Uterus (tissue), 4 donors: ENCODE measurements around the gene FNDC11. TPM values are rescaled to one million over a fixed set of nuclear protein-coding genes. Genes with fewer than 3 reads are reported as not detected.

Experiments
- DNase-seq, 2 donors: peaks; one replicate each; pipeline ENCODE4 v3.0.0-alpha.2; 2019 to 2020
- H3K27ac ChIP-seq, 2 donors: fragments of 200-600 bp; sonication (generic); 1 replicate in 1 of 2; 2 replicates in 1 of 2; pipeline ENCODE4 v1.5.1; 2016 to 2018
- H3K27me3 ChIP-seq, 2 donors: fragments of 200-600 bp; sonication (generic); one replicate each; pipeline ENCODE4 v1.5.1; 2018 to 2019; ENCODE audit warnings: control low read depth in 1 of 2
- H3K36me3 ChIP-seq, 2 donors: fragments of 200-600 bp; sonication (generic); one replicate each; pipeline ENCODE4 v1.5.1; 2019; ENCODE audit warnings: control low read depth in 1 of 2
- H3K4me1 ChIP-seq, 2 donors: fragments of 200-600 bp; sonication (generic); one replicate each; pipeline ENCODE4 v1.5.1; 2018 to 2019; ENCODE audit warnings: control low read depth in 1 of 2
- H3K4me3 ChIP-seq, 2 donors: fragments of 200-600 bp; sonication (generic); 1 replicate in 1 of 2; 2 replicates in 1 of 2; pipeline ENCODE4 v1.5.1; 2018 to 2019; ENCODE audit warnings: mild to moderate bottlenecking in 1 of 2
- H3K9me3 ChIP-seq, 2 donors: fragments of 200-600 bp; sonication (generic); one replicate each; pipeline ENCODE4 v1.5.1; 2019; ENCODE audit warnings: control low read depth in 1 of 2
- POLR2A ChIP-seq, 2 donors: fragments of 450-650 bp; IDR thresholded peaks; one replicate each; pipeline ENCODE4 v1.6.1; 2016; ENCODE audit warnings: antibody characterized with exemption in 2 of 2, mild to moderate bottlenecking in 1 of 2, moderate library complexity in 1 of 2
- intact Hi-C: fragments of 100-400 bp; cut with DNase I; formaldehyde crosslinking; loops from one replicate; pipeline ENCODE4 v1.15.1; 2023; ENCODE audit warnings: low total_unique reads
- total RNA-seq, 4 donors: library from RNA; depleted of rRNA in 3 of 4; stranded (reverse); fragments of >200 nt in 3 of 4; gene quantifications; one replicate each; pipeline versions ENCODE4 v1.1.0 to v1.2.4, GENCODE V29; 2014 to 2023
- TF ChIP-seq, protein P1 (sequence below), 4 experiments: fragments of 200-600 bp in 2 of 4; fragments of 450-650 bp in 2 of 4; sonication (generic) in 2 of 4; IDR thresholded peaks; one replicate each; pipeline ENCODE4 v1.5.1; 2016 to 2019; ENCODE audit warnings: antibody characterized with exemption in 4 of 4, mild to moderate bottlenecking in 2 of 4, moderate library complexity in 1 of 4
- donor health status: DM: yes; HTN: yes; CAD: no.

Gene FNDC11
- total RNA-seq, 4 donors from 2014 or later: 0.34 to 0.69 TPM; not detected in 2

DNA sequence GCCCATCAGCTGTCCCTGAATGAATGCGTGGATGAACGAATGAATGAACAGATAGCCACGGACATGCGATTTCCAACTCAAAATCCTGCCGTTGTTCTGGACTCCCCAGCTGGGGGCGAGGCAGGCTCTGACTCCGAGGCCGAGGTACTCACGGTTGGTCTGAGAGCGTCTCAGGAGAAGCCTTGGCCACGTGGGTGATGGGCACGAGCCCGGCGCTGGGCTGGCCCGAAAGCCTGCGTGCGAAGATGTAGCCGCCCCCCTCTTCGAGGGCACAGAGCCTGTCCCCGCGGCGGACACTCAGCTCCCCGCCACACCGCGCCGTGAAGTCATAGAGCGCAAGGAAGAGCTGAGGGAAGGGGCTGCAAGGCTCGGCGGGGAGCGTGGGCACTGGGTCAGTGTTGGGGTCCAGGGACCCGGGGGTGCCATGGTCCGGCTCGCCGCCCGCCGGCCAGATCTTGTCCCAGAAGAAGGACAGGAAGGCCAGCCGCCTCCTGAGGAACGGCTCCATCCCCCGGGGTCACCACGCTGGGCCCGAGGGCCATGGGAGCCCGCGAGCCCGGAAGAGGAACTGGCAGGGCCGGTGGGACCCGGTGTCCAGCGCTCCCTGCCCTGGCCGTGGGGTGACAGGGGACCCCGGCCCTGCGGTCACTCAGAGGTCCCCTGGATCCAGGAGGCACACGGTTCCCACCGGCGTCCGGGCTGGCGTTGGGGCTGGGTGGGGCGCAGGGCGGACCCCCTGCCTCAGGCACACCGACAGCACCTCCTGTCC lies 6.8 kb upstream of the FNDC11 start:
- Histone ChIP-seq H3K4me1 (no peaks in the 10 kb centered on the region), H3K36me3 (no peaks in the 10 kb centered on the region), H3K27me3 (no peaks in the 10 kb centered on the region), H3K4me3 (no peak overlapping the region), H3K27ac (no peak overlapping the region), H3K9me3 (no peaks in the 10 kb centered on the region)
- TF ChIP-seq, protein P1, sequence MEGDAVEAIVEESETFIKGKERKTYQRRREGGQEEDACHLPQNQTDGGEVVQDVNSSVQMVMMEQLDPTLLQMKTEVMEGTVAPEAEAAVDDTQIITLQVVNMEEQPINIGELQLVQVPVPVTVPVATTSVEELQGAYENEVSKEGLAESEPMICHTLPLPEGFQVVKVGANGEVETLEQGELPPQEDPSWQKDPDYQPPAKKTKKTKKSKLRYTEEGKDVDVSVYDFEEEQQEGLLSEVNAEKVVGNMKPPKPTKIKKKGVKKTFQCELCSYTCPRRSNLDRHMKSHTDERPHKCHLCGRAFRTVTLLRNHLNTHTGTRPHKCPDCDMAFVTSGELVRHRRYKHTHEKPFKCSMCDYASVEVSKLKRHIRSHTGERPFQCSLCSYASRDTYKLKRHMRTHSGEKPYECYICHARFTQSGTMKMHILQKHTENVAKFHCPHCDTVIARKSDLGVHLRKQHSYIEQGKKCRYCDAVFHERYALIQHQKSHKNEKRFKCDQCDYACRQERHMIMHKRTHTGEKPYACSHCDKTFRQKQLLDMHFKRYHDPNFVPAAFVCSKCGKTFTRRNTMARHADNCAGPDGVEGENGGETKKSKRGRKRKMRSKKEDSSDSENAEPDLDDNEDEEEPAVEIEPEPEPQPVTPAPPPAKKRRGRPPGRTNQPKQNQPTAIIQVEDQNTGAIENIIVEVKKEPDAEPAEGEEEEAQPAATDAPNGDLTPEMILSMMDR (IDR thresholded peaks at IDR 0.05): no peak
- TF ChIP-seq POLR2A (IDR thresholded peaks at IDR 0.05): no peak
- DNase-seq: no peak
- intact Hi-C loops: no loop called here

DNA sequence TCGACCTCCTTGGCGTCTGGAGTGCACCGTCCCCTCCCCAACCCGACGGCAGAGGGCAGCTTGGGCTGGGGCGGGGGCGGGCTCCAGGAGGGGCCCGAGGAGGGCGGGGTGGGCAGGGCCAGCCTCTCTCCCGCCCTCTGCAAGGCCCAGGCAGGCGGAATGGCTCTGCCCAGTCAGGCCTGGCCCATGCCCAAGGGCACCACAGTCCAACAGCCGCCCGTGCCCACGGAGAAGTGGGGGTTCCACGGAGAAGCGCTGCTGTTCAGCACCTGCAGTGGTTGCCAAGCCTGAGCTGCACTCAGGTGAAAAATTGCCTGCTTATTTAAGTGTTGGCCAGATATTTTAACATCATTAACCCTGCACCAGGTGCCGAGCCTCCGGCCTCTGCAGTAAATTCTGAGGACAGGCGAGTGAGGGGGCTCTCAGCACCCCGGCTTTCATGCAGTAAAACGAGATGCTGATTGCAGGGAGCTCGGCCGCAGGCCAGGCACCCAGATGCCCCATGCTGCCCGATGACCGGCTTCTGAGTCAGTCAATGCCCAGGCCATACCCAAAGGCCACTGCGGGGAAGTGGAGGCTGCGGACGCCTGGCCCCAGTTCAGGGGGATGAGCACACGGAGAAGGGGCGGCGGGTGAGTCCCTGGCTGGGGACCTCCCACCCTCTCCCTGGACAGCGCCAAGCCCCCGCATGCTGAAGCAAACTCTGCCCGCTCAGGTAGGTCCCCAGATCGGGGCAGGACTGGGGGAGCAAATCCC lies 6.1 kb upstream of the FNDC11 start, which contains the start of gene SRMS:
TSS of gene SRMS (minus strand) at position 25 of the 756 bp plus-strand sequence. CDS start 286 bp downstream, outside the sequence.
- H3K9me3 ChIP-seq: no peaks in the 10 kb centered on the region
- no peak within 1 kb of the TSS for H3K4me3 ChIP-seq
- no peak for DNase-seq
- H3K27me3 ChIP-seq: no peaks in the 10 kb centered on the region
- intact Hi-C loops: no loop called here
- TF ChIP-seq, protein P1 (IDR thresholded peaks at IDR 0.05): no peak
- TF ChIP-seq POLR2A (IDR thresholded peaks at IDR 0.05): no peak
- H3K36me3 ChIP-seq: no peaks in the 10 kb centered on the region
- no peak within 1 kb of the TSS for H3K27ac ChIP-seq
- no peaks in the 10 kb centered on the region for H3K4me1 ChIP-seq

DNA sequence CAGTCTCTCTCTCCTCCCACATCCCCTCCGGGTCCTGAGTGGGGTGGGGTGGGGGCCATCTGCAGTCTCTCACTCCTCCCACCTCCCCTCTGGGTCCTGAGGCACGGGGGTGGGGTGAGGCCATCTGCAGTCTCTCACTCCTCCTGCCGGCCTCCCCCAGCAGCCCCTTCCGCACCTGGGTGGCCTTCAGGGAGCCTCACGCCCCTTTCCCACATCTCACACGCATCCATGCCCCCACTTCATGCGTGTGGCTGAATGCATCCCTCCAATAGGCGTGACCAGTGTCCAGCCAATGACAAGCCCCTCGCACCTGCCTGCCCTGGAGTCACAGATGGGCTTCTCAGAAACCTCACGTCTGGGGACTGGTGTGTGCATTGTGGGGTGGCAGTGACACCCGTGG lies 5.4 kb upstream of the FNDC11 start:
- H3K9me3 ChIP-seq: no peaks in the 10 kb centered on the region
- H3K4me1 ChIP-seq: no peaks in the 10 kb centered on the region
- no peak for DNase-seq
- TF ChIP-seq, protein P1 (IDR thresholded peaks at IDR 0.05): no peak
- no peak for TF ChIP-seq POLR2A (IDR thresholded peaks at IDR 0.05)
- intact Hi-C loops: no loop called here
- H3K36me3 ChIP-seq: no peaks in the 10 kb centered on the region
- H3K27ac ChIP-seq: no peak overlapping the region
- no peaks in the 10 kb centered on the region for H3K27me3 ChIP-seq
- no peak overlapping the region for H3K4me3 ChIP-seq

DNA sequence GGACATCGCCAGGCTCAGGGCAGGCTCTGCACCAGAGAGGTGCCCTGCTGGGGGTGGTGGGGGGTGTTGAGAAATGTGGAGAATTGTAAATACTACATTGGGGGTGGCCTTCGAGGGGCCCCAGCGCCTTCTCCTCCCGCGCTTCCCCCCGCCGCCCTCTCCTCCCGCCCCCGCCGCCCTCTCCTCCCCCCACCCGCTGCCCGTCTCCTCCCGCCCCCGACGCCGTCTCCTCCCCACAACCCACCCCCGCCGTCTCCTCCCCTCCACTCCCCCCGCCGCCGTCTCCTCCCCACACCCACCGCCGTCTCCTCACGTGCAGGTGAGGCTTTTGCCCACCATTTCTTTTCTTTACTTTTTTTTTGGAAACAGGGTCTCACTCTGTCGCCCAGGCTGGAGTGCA lies 4.9 kb upstream of the FNDC11 start:
- H3K4me1 ChIP-seq: peaks cover 0 to 4% of the 10 kb centered on the region in 2 donors
- H3K9me3 ChIP-seq: no peaks in the 10 kb centered on the region
- no peak overlapping the region for H3K27ac ChIP-seq
- intact Hi-C loops: no loop called here
- no peaks in the 10 kb centered on the region for H3K27me3 ChIP-seq
- TF ChIP-seq, protein P1 (IDR thresholded peaks at IDR 0.05): no peak
- DNase-seq: no peak
- no peaks in the 10 kb centered on the region for H3K36me3 ChIP-seq
- H3K4me3 ChIP-seq: no peak overlapping the region

DNA sequence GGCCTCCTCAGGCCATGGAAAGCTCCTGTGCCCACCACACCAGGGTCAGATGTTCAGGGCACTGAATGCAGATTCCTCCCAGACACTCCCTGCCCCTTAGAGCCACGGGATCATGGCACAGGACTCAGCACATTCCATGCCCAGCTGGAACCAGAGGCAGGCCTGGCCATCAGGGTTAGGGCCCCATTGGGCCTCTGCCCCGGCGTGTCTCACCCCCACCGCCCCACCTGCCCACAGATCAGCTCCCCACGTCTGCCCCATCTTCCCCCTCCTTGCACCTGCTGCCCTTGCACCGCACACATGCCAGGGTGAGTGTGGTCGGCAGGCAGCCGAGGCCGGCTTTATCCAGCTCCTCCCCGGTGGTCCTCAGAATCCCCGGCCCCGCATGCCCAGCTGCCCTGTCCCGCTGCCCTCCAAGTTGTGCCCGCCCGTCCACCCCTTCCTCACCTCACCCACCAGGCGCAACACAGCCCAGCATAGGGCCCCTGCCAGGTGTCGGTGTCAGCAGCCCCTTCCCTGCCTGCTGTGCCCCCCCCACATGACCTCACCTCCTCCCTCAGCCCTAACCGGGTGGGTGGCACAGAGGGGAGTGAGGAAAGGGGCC lies 4.2 kb upstream of the FNDC11 start:
- Histone ChIP-seq H3K27me3 (no peaks in the 10 kb centered on the region), H3K4me3 (no peak overlapping the region), H3K4me1 (peaks cover 0 to 8% of the 10 kb centered on the region in 2 donors), H3K9me3 (no peaks in the 10 kb centered on the region), H3K27ac (no peak overlapping the region), H3K36me3 (no peaks in the 10 kb centered on the region)
- no peak for TF ChIP-seq POLR2A (IDR thresholded peaks at IDR 0.05)
- TF ChIP-seq, protein P1 (IDR thresholded peaks at IDR 0.05): no peak
- no peak for DNase-seq
- intact Hi-C loops: no loop called here
